HG02610 (cell line): ENCODE results near the gene DCAF8L2.
"Not testable (repeated sequence)": the region's sequence is repeated elsewhere in the genome, so short reads cannot be mapped to it uniquely, and the experiment has no call there.

Experiments
- ATAC-seq: cut with Tn5 transposase; IDR thresholded peaks from one replicate; pipeline ENCODE4 v1.9.1; 2021; ENCODE audit warnings: mild to moderate bottlenecking, moderate library complexity; ENCODE audit not compliant: unreplicated experiment

DCAF8L2 gene

DNA sequence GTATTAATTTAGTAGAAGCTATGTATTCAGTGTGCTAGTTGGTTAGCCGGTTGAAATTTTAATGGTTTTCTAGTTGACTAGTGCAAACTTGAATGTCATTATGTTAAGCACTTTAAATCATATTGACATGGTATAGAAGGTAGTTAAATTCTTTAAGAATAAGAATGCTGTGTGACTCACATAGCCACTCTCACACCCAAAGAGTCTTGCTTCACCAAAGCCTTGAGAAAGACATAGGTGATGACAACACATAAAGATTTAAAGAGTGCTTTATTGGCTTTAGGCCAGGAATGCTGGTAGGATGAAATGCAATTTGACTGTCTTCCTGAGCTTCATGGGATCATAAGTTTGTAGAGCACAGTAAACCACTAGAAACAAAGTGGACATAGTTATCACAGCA lies 85.3 kb downstream of the DCAF8L2 start:
- ATAC-seq = no peak

- ATAC-seq = no peak
These were observed 89.1 kb downstream of the DCAF8L2 start for GRCh38 chrX:27679281-27679680.

GRCh38 chrX:27680726-27681125 lies 90.6 kb downstream of the DCAF8L2 start:
- no peak for ATAC-seq

DNA sequence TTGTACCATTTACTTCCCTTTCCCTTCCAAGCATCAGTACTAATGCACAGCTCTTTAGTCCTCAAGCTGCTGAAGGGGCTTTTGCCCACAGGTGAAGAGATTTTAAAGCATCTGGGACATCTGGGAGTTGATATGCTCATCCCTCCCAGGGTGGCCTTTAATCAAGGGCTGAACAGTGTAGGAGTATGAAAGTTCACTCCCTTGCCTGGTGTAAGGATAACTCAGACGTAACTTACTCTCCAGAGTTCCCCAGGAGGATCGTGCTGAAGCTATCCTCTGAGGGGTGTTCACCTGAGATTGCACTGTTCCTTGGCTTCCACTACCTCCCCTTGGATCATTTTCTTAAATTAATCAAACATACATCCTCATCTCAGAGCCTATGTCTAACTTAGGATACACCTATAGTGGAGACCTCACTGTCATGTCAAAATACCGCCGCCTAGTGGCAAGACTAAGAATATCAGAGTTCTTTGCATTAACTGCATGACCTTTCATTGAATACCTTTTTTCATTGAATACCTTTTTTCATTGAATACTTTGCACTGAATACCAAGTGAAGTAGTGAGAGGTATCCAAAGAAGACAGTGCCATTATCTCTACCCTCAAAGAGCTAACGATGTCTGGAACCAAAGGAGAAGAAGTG lies 93.5 kb downstream of the DCAF8L2 start:
- not testable (repeated sequence) for ATAC-seq

DNA sequence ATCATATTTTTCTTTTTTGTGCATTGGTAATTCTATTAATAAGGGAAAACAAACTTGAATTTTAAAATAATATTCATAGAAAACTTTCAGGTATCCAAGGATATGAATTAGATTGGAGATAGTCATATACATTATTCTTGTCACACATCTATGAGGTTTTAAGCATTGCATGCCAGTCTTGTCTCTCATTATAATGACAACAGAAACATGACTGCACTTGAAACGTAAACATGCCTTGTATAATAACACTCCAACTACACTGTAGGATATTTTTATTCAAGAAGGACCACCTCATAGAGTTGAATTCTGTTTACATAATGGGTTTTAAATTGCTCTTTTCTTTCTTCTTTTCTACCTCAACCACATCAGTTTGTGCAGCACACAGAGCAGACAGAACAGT lies 104.5 kb downstream of the DCAF8L2 start:
- ATAC-seq = no peak

DNA sequence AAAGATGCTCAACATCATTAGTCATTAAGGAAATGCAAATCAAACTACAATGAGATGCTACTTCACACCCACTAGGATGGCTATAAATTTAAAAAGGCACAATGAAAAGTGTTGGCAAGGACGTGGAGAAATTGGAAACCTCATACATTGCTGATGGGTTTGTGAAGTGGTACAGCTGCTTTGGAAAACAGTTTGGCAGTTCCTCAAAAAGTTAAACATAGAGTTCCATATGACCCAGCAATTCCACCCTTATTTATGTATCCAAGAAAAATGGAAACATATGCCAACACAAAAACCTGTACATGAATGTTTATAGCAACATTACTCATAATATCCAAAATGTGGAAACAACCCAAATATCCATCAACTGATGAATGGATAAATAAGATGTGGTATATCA lies 116.4 kb downstream of the DCAF8L2 start:
- no peak for ATAC-seq

DNA sequence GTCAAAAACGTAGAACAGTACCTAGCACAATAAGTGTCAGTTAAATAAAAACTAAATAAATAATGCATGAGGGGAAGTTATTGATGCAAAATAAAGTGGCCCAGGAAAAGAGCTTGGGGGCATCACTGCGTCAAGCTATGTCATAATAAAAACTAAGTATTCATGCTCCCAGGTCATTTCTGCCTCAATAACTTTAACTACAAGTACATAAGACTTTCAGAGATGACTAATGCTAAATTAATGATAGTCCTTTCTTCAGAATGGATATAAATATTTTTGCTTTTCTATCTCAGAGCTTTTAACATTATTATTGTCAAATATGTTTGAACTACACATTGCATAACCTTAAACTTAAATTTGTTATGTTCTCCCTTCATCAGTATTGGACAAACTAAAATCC lies 125.5 kb downstream of the DCAF8L2 start:
- ATAC-seq = no peak

DNA sequence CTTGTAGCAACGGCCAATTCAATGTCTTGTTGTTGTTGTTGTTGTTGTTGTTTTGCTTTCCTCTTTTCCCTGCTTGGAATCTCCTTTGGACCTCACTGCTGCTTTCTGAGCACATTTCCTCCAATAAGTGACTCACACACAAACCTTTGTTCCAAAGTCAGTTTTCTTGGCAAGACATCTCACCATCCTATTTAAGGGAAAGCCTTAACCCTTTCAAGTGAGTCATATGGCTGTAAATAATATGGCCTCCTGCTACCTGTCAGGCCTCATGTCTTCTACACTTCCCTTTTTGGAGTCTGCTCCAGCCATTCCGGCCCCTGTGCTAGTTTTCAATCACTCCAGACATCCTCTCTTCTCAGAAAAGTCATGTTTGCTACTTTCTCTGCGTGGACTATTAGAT lies 138.1 kb downstream of the DCAF8L2 start:
- no peak for ATAC-seq

- no peak for ATAC-seq
These were observed 141.8 kb downstream of the DCAF8L2 start for GRCh38 chrX:27731962-27732361.

DNA sequence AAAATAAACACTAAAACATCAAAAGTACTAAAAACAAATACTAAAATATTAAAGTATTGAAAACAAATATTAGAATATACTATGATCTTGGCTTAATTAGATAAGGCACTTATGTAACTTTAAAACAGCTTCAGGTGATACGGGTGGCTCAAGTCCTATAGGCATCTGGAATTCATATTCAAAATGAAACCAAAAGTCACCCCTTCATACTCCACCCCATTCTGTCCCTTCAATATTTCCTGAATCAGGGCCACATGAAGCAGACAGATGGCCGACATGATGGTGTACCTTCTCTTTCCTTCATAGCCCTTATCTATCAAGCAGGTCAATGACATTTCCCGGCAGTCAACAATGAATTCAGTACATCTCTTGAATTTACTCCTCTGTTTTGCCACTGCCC lies 145.8 kb downstream of the DCAF8L2 start:
- no peak for ATAC-seq

DNA sequence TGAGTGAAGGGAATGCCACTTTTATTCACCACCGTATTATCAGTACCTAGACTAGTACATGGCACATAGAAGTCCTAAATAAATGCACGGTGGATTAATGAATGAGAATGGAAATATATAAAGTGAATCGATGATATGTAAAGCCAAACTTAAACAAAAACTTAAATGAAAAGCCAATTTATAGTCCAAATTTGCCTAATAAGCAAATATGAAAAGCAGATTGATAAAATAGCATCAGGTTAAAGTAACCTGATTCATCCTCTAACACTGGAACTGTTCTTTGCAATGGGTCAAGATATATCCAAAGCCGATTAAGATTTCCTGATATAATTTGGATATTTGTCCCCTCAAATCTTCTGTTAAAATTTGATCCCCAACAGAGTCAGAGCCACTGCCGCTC lies 150.8 kb downstream of the DCAF8L2 start:
- ATAC-seq = no peak

DNA sequence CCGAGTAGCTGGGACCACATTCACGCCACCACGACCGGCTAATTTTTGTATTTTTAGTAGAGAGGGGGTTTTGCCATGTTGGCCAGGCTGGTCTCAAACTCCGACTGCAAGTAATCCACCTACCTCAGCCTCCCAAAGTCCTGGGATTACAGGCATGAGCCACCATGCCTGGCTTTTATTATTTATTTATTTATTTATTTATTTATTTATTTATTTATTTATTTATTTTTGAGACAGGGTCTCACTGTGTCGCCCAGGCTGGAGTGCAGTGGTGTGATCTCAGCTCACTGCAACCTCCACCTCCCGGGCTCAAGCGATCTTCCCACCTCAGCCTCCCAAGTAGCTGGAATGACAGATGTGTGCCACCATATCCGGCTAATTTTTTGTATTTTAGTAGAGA lies 153.4 kb downstream of the DCAF8L2 start:
- not testable (repeated sequence) for ATAC-seq

DNA sequence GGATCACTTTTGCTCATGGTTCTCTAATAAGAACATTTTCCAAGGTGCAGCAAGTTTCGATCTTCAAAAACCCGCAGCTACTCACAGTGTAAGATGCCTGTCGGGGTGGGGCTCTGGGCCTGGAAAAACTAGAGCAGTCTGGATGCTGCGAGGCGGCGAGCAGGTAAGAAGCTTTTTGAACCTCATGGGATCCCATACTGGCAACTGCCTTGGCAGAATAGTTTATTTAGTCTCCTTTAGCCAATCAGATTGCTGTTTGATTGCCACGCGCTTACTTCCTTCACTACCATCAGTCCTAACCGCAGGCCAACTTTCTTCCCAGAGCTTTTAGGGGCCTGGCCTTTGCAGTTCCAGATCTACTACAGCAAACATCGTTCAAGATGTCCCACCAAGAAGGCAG lies 156.4 kb downstream of the DCAF8L2 start:
- ATAC-seq = no peak

- not testable (repeated sequence) for ATAC-seq
These were observed 160.2 kb downstream of the DCAF8L2 start for GRCh38 chrX:27750298-27750697.

- no peak for ATAC-seq
These were observed 161.8 kb downstream of the DCAF8L2 start for GRCh38 chrX:27751976-27752375.

DNA sequence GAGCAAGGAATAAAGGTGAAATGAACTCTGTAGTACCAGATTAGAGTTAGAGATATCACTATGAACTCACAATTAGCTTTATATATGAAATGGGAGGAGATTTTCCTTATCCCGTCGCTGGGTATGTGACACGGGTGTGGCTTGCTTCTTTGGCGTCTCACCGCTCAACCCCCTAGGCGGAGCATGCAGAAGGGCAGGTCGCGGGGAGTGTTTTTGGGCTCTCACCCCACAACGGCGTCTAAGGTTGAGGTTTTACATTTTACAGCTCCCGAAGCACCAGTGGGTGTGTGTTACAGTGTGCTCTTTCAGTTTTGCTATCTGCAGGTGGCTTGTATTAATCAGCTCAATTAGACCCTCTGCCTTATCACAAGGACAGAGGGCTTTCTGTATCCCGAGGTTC lies 175.6 kb downstream of the DCAF8L2 start:
- ATAC-seq = no peak

- ATAC-seq = no peak
These were observed 177.2 kb downstream of the DCAF8L2 start for GRCh38 chrX:27767387-27767786.

- no peak for ATAC-seq
These were observed 185.8 kb downstream of the DCAF8L2 start for GRCh38 chrX:27775984-27776383.

DNA sequence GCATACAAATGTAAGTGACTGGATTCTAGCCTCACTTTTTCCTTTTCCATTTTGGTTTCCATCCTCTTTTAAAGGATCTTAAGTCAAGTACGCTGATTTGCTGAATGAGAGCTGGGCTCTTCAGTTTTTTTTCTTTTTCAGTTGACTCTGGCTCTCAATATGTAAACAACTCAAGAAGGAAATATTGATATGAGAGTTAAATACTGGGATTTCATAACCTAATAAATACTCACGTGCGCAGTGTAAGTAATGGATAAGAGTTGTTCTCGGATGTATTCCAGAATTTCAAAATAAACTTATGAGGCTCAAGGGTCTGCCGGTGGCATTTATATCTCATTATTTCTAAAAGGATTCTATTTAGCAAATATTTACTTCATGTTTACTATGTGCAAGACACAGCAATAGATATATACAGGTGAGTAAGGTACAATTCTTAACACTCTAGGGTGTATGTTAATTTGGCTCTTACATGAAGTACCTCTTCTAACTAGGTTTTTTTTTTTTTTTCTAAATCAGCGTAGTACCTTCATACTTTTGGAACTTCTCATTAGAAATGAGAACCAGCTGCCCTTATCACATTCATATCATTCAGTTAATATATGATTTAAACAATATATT lies 206.6 kb downstream of the DCAF8L2 start:
- no peak for ATAC-seq

DNA sequence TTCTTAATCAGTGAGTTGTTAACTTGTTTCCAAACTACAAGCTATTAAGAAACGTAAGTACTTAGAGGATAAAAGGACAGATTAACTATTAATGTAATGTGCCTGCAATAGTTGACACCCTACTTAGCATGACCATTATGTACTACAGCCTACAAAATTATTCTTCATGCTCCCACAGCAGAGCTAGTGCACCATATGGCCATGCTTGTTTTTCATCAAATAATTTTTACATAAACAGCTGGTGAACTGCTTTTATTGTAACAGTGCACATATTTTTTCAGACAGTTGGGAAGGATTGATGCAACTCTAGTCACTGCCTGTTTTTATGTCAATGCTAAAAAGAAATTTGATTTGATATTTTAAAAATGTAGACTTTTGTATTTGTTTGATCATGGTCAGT lies 207.4 kb downstream of the DCAF8L2 start:
- no peak for ATAC-seq
